Measurements from ENCODE around the gene CHI3L1. TPM values are rescaled to one million over a fixed set of nuclear protein-coding genes. Genes with fewer than 3 reads are reported as not detected.

Gene CHI3L1
- total RNA-seq, 1 experiment from 2014 or later: not detected

- ATAC-seq (no peak), DNase-seq (ENCODE audit: low read depth, low spot score) (no peak)
- BruUV-seq (replicated peaks): no TSS peak
- no peaks in the 10 kb centered on the region for H3K79me2 ChIP-seq (ENCODE audit: insufficient read depth, low read length)
- no peaks in the 10 kb centered on the region for H3K9me3 ChIP-seq (ENCODE audit: control insufficient read depth in 1 of 2, insufficient read depth in 1 of 2, low read depth in 1 of 2, low read length in 2 of 2)
- no peak overlapping the region for H3K4me2 ChIP-seq (ENCODE audit: low read length)
- H3K4me1 ChIP-seq (ENCODE audit: control insufficient read depth in 1 of 2, insufficient read depth in 2 of 2, low read length in 2 of 2): peaks cover 3 to 29% of the 10 kb centered on the region in 2 experiments; a peak in 3 of 4 replicates
- intact Hi-C loops (cut with micrococcal nuclease): no loop called here
- H3K9me2 ChIP-seq (ENCODE audit: insufficient read depth): no peaks in the 10 kb centered on the region
- no peaks in the 10 kb centered on the region for H3K27me3 ChIP-seq (ENCODE audit: insufficient read depth, low read length)
- no peak overlapping the region for H2AFZ ChIP-seq (ENCODE audit: low read depth, low read length, poor library complexity, severe bottlenecking)
- ChIA-PET POLR2A (no interaction called here), RAD21 (ENCODE audit: low non-redundant PET in 1 of 2, low total read pairs in 2 of 2, uncharacterized antibody in 2 of 2, unreplicated experiment in 2 of 2) (no interaction called here), CTCF (no interaction called here)
- no peak overlapping the region for H3K27ac ChIP-seq (ENCODE audit: low read depth, low read length)
- H3K36me3 ChIP-seq (ENCODE audit: control insufficient read depth in 1 of 2, insufficient read depth in 2 of 2, low read length in 2 of 2): no peaks in the 10 kb centered on the region
- H3K4me3 ChIP-seq (replicated peaks in 1 of 2; ENCODE audit: low read depth in 1 of 2, low read length in 2 of 2): no peak overlapping the region
- TF ChIP-seq EZH2phosphoT487 (IDR thresholded peaks at IDR 0.05; ENCODE audit: borderline replicate concordance): no peak
- TF ChIP-seq SRF (IDR thresholded peaks at IDR 0.05; ENCODE audit: low read depth): no peak
- TF ChIP-seq ZBTB33 (IDR thresholded peaks at IDR 0.05; ENCODE audit: extremely low read depth, insufficient replicate concordance, low read length): no peak
- no peak for TF ChIP-seq ATF3 (IDR thresholded peaks at IDR 0.05)
- TF ChIP-seq POLR2AphosphoS5 (IDR thresholded peaks at IDR 0.05; ENCODE audit: low read depth, low read length): no peak
- TF ChIP-seq SP1 (IDR thresholded peaks at IDR 0.05; ENCODE audit: low read depth): no peak
- TF ChIP-seq POLR2A (IDR thresholded peaks at IDR 0.05; ENCODE audit: borderline replicate concordance, extremely low read depth, insufficient read depth, insufficient read length): no peak
- TF ChIP-seq FOSL1 (IDR thresholded peaks at IDR 0.05; ENCODE audit: low read depth): no peak
- H4K20me1 ChIP-seq (ENCODE audit: insufficient read depth): no peaks in the 10 kb centered on the region
- H3K9ac ChIP-seq (ENCODE audit: low read length): no peak overlapping the region
These were observed 35.8 kb downstream of the CHI3L1 start for GRCh38 chr1:203150511-203151297.
